ENCODE data around the gene TMEM176B.

The TMEM176B gene

GRCh38 chr7:150835702-150836280, 35.6 kb upstream of the TMEM176B start:
- H3K9ac ChIP-seq (ENCODE audit: low read length): no peak overlapping the region
- no peaks in the 10 kb centered on the region for H3K27me3 ChIP-seq (ENCODE audit: control insufficient read depth, insufficient read depth, low read length)
- no peak overlapping the region for H3K4me3 ChIP-seq (ENCODE audit: low read length)
- no peaks in the 10 kb centered on the region for H3K4me1 ChIP-seq (ENCODE audit: control insufficient read depth, low read depth, low read length)
- no peaks in the 10 kb centered on the region for H3K9me3 ChIP-seq (ENCODE audit: control insufficient read depth, low read depth, low read length)
- no peaks in the 10 kb centered on the region for H3K36me3 ChIP-seq (ENCODE audit: control insufficient read depth, low read depth, low read length)
- no peak overlapping the region for H3K27ac ChIP-seq (ENCODE audit: low read length)

GRCh38 chr7:150835019-150835418, 34.9 kb upstream of the TMEM176B start:
- H3K4me1 ChIP-seq (ENCODE audit: control insufficient read depth, low read depth, low read length): no peaks in the 10 kb centered on the region
- H3K36me3 ChIP-seq (ENCODE audit: control insufficient read depth, low read depth, low read length): no peaks in the 10 kb centered on the region
- H3K4me3 ChIP-seq (ENCODE audit: low read length): no peak overlapping the region
- H3K27ac ChIP-seq (ENCODE audit: low read length): no peak overlapping the region
- H3K9me3 ChIP-seq (ENCODE audit: control insufficient read depth, low read depth, low read length): no peaks in the 10 kb centered on the region
- no peaks in the 10 kb centered on the region for H3K27me3 ChIP-seq (ENCODE audit: control insufficient read depth, insufficient read depth, low read length)
- H3K9ac ChIP-seq (ENCODE audit: low read length): no peak overlapping the region

GRCh38 chr7:150831851-150832250, 31.7 kb upstream of the TMEM176B start:
- no peak overlapping the region for H3K4me3 ChIP-seq (ENCODE audit: low read length)
- no peaks in the 10 kb centered on the region for H3K4me1 ChIP-seq (ENCODE audit: control insufficient read depth, low read depth, low read length)
- H3K27me3 ChIP-seq (ENCODE audit: control insufficient read depth, insufficient read depth, low read length): no peaks in the 10 kb centered on the region
- no peaks in the 10 kb centered on the region for H3K36me3 ChIP-seq (ENCODE audit: control insufficient read depth, low read depth, low read length)
- no peak overlapping the region for H3K9ac ChIP-seq (ENCODE audit: low read length)
- no peaks in the 10 kb centered on the region for H3K9me3 ChIP-seq (ENCODE audit: control insufficient read depth, low read depth, low read length)
- no peak overlapping the region for H3K27ac ChIP-seq (ENCODE audit: low read length)

- no peak overlapping the region for H3K27ac ChIP-seq (ENCODE audit: low read length)
- H3K27me3 ChIP-seq (ENCODE audit: control insufficient read depth, insufficient read depth, low read length): no peaks in the 10 kb centered on the region
- H3K9me3 ChIP-seq (ENCODE audit: control insufficient read depth, low read depth, low read length): no peaks in the 10 kb centered on the region
- H3K9ac ChIP-seq (ENCODE audit: low read length): no peak overlapping the region
- H3K4me3 ChIP-seq (ENCODE audit: low read length): no peak overlapping the region
- no peaks in the 10 kb centered on the region for H3K4me1 ChIP-seq (ENCODE audit: control insufficient read depth, low read depth, low read length)
- no peaks in the 10 kb centered on the region for H3K36me3 ChIP-seq (ENCODE audit: control insufficient read depth, low read depth, low read length)
Measured at GRCh38 chr7:150830937-150831336, 30.8 kb upstream of the TMEM176B start.

- Histone ChIP-seq H3K9me3 (ENCODE audit: control insufficient read depth, low read depth, low read length) (no peaks in the 10 kb centered on the region), H3K27ac (ENCODE audit: low read length) (no peak overlapping the region), H3K9ac (ENCODE audit: low read length) (no peak overlapping the region), H3K4me3 (ENCODE audit: low read length) (no peak overlapping the region), H3K4me1 (ENCODE audit: control insufficient read depth, low read depth, low read length) (no peaks in the 10 kb centered on the region), H3K27me3 (ENCODE audit: control insufficient read depth, insufficient read depth, low read length) (no peaks in the 10 kb centered on the region), H3K36me3 (ENCODE audit: control insufficient read depth, low read depth, low read length) (no peaks in the 10 kb centered on the region)
Measured at GRCh38 chr7:150829426-150829825, 29.3 kb upstream of the TMEM176B start.

- H3K9ac ChIP-seq (ENCODE audit: low read length): no peak overlapping the region
- H3K9me3 ChIP-seq (ENCODE audit: control insufficient read depth, low read depth, low read length): no peaks in the 10 kb centered on the region
- H3K36me3 ChIP-seq (ENCODE audit: control insufficient read depth, low read depth, low read length): no peaks in the 10 kb centered on the region
Measured at GRCh38 chr7:150828384-150828783, 28.2 kb upstream of the TMEM176B start.

GRCh38 chr7:150826061-150826849, 26.1 kb upstream of the TMEM176B start:
- no peaks in the 10 kb centered on the region for H3K36me3 ChIP-seq (ENCODE audit: control insufficient read depth, low read depth, low read length)
- no peaks in the 10 kb centered on the region for H3K27me3 ChIP-seq (ENCODE audit: control insufficient read depth, insufficient read depth, low read length)
- H3K4me1 ChIP-seq (ENCODE audit: control insufficient read depth, low read depth, low read length): no peaks in the 10 kb centered on the region

More at GRCh38 chr7:150828384-150828783, 28.2 kb upstream of the TMEM176B start:
- H3K27ac ChIP-seq (ENCODE audit: low read length): no peak overlapping the region
- H3K4me3 ChIP-seq (ENCODE audit: low read length): no peak overlapping the region
- no peaks in the 10 kb centered on the region for H3K4me1 ChIP-seq (ENCODE audit: control insufficient read depth, low read depth, low read length)
- no peaks in the 10 kb centered on the region for H3K27me3 ChIP-seq (ENCODE audit: control insufficient read depth, insufficient read depth, low read length)

GRCh38 chr7:150824379-150825177, 24.4 kb upstream of the TMEM176B start:
- no peak overlapping the region for H3K9ac ChIP-seq (ENCODE audit: low read length)
- H3K4me3 ChIP-seq (ENCODE audit: low read length): no peak overlapping the region
- no peaks in the 10 kb centered on the region for H3K9me3 ChIP-seq (ENCODE audit: control insufficient read depth, low read depth, low read length)
- no peaks in the 10 kb centered on the region for H3K27me3 ChIP-seq (ENCODE audit: control insufficient read depth, insufficient read depth, low read length)
- H3K4me1 ChIP-seq (ENCODE audit: control insufficient read depth, low read depth, low read length): peaks cover 7% of the 10 kb centered on the region
- H3K36me3 ChIP-seq (ENCODE audit: control insufficient read depth, low read depth, low read length): no peaks in the 10 kb centered on the region
- no peak overlapping the region for H3K27ac ChIP-seq (ENCODE audit: low read length)

More at GRCh38 chr7:150826061-150826849, 26.1 kb upstream of the TMEM176B start:
- Histone ChIP-seq H3K4me3 (ENCODE audit: low read length) (no peak overlapping the region), H3K27ac (ENCODE audit: low read length) (no peak overlapping the region), H3K9ac (ENCODE audit: low read length) (no peak overlapping the region), H3K9me3 (ENCODE audit: control insufficient read depth, low read depth, low read length) (no peaks in the 10 kb centered on the region)

- no peaks in the 10 kb centered on the region for H3K36me3 ChIP-seq (ENCODE audit: control insufficient read depth, low read depth, low read length)
- H3K9ac ChIP-seq (ENCODE audit: low read length): no peak overlapping the region
- H3K9me3 ChIP-seq (ENCODE audit: control insufficient read depth, low read depth, low read length): no peaks in the 10 kb centered on the region
- no peaks in the 10 kb centered on the region for H3K27me3 ChIP-seq (ENCODE audit: control insufficient read depth, insufficient read depth, low read length)
- no peak overlapping the region for H3K4me3 ChIP-seq (ENCODE audit: low read length)
- H3K4me1 ChIP-seq (ENCODE audit: control insufficient read depth, low read depth, low read length): peaks cover 7% of the 10 kb centered on the region
- H3K27ac ChIP-seq (ENCODE audit: low read length): no peak overlapping the region
Measured at GRCh38 chr7:150823484-150824126, 23.4 kb upstream of the TMEM176B start.

GRCh38 chr7:150823043-150823442, 22.9 kb upstream of the TMEM176B start:
- Histone ChIP-seq H3K4me3 (ENCODE audit: low read length) (no peak overlapping the region), H3K9me3 (ENCODE audit: control insufficient read depth, low read depth, low read length) (no peaks in the 10 kb centered on the region), H3K27me3 (ENCODE audit: control insufficient read depth, insufficient read depth, low read length) (no peaks in the 10 kb centered on the region), H3K27ac (ENCODE audit: low read length) (no peak overlapping the region), H3K9ac (ENCODE audit: low read length) (no peak overlapping the region), H3K36me3 (ENCODE audit: control insufficient read depth, low read depth, low read length) (no peaks in the 10 kb centered on the region), H3K4me1 (ENCODE audit: control insufficient read depth, low read depth, low read length) (peaks cover 7% of the 10 kb centered on the region)

GRCh38 chr7:150820578-150821198, 20.5 kb upstream of the TMEM176B start:
- no peaks in the 10 kb centered on the region for H3K36me3 ChIP-seq (ENCODE audit: control insufficient read depth, low read depth, low read length)
- no peak overlapping the region for H3K4me3 ChIP-seq (ENCODE audit: low read length)
- H3K27ac ChIP-seq (ENCODE audit: low read length): no peak overlapping the region
- H3K4me1 ChIP-seq (ENCODE audit: control insufficient read depth, low read depth, low read length): peaks cover 7% of the 10 kb centered on the region
- H3K27me3 ChIP-seq (ENCODE audit: control insufficient read depth, insufficient read depth, low read length): no peaks in the 10 kb centered on the region
- no peak overlapping the region for H3K9ac ChIP-seq (ENCODE audit: low read length)
- peaks cover 6% of the 10 kb centered on the region for H3K9me3 ChIP-seq (ENCODE audit: control insufficient read depth, low read depth, low read length)
